Nephron progenitor cell (in vitro differentiated cells): ENCODE data around the gene ALDH1B1.

Experiments
- DNase-seq: peaks from one replicate; pipeline ENCODE4 v3.0.0; 2021
- H3K27ac Mint-ChIP-seq: 2 replicates; pipeline ENCODE4 v1.8.0; 2021; ENCODE audit warnings: mild to moderate bottlenecking, moderate library complexity, mixed read lengths
- H3K27me3 Mint-ChIP-seq: 2 replicates; pipeline ENCODE4 v1.8.0; 2021; ENCODE audit warnings: mild to moderate bottlenecking, low read depth, mixed read lengths; ENCODE audit not compliant: poor library complexity
- H3K36me3 Mint-ChIP-seq: 2 replicates; pipeline ENCODE4 v1.8.0; 2021; ENCODE audit warnings: low read depth, mixed read lengths
- H3K4me1 Mint-ChIP-seq: 2 replicates; pipeline ENCODE4 v1.8.0; 2021; ENCODE audit warnings: mixed read lengths
- H3K4me3 Mint-ChIP-seq: 2 replicates; pipeline ENCODE4 v1.8.0; 2021; ENCODE audit warnings: mild to moderate bottlenecking, moderate library complexity, mixed read lengths
- H3K9me3 Mint-ChIP-seq: 2 replicates; pipeline ENCODE4 v1.8.0; 2021; ENCODE audit warnings: mild to moderate bottlenecking, moderate library complexity, mixed read lengths
- TF ChIP-seq, protein P1 (sequence below): fragments of 200-600 bp; sonication (generic); IDR thresholded peaks from 2 replicates; pipeline ENCODE4 v1.5.0; 2021; ENCODE audit warnings: antibody characterized with exemption

ALDH1B1 gene

GRCh38 chr9:38401994-38402393, 9.5 kb downstream of the ALDH1B1 start:
- H3K4me3 Mint-ChIP-seq, result no peak overlapping the region
- TF ChIP-seq, protein P1, sequence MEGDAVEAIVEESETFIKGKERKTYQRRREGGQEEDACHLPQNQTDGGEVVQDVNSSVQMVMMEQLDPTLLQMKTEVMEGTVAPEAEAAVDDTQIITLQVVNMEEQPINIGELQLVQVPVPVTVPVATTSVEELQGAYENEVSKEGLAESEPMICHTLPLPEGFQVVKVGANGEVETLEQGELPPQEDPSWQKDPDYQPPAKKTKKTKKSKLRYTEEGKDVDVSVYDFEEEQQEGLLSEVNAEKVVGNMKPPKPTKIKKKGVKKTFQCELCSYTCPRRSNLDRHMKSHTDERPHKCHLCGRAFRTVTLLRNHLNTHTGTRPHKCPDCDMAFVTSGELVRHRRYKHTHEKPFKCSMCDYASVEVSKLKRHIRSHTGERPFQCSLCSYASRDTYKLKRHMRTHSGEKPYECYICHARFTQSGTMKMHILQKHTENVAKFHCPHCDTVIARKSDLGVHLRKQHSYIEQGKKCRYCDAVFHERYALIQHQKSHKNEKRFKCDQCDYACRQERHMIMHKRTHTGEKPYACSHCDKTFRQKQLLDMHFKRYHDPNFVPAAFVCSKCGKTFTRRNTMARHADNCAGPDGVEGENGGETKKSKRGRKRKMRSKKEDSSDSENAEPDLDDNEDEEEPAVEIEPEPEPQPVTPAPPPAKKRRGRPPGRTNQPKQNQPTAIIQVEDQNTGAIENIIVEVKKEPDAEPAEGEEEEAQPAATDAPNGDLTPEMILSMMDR, result no peak
- DNase-seq, result no peak
- H3K4me1 Mint-ChIP-seq, result peaks cover 29% of the 10 kb centered on the region
- no peaks in the 10 kb centered on the region for H3K9me3 Mint-ChIP-seq
- H3K27me3 Mint-ChIP-seq, result peaks cover 3% of the 10 kb centered on the region
- no peak overlapping the region for H3K27ac Mint-ChIP-seq
- peaks cover 26% of the 10 kb centered on the region for H3K36me3 Mint-ChIP-seq

DNA sequence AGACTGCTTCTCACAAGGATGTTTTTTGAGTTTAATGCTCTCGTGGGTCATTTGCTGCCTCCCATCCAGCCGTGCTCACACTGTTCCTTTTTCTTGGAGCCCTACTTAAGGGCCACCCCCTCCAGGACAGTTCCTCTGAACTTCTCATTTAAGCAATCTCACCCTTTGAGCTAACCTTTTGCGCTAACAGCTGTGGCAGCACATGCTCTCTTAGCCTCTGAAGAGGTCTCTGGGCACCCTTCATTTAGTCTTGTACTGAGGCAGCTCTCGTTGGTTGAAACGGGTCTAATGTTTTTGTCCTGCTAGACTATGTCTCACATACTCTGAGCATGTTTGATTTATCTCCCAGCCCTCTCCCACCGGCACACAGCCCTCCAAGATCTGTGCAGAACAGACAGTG, 11.8 kb downstream of the ALDH1B1 start:
- Mint-ChIP-seq H3K27ac (peak overlapping the region; percentile 28), H3K4me3 (no peak overlapping the region), H3K27me3 (peaks cover 3% of the 10 kb centered on the region), H3K4me1 (peaks cover 29% of the 10 kb centered on the region), H3K9me3 (no peaks in the 10 kb centered on the region), H3K36me3 (peaks cover 3% of the 10 kb centered on the region)
- no peak for DNase-seq
- TF ChIP-seq, protein P1, result no peak

DNA sequence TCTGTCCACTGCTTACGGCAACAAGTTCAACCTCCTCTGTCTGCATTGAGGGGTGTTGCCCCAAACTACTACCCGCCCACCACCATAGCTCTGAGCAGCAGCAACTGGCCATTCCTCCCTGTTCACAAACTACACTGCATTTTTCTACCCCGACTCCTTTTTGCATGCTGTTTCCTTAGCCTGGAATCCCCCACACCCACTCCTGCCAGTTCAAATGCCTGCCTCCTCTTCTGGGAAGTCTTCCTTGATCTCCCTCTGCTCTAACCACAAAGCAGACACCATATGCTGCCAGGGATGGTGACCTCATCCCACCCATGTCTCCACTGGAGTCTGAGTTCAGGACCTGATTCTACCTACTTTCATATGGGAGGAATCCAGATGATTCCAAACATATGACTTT, 13.3 kb downstream of the ALDH1B1 start:
- H3K27ac Mint-ChIP-seq, result no peak overlapping the region
- no peak for DNase-seq
- TF ChIP-seq, protein P1, result no peak
- no peak overlapping the region for H3K4me3 Mint-ChIP-seq
- H3K9me3 Mint-ChIP-seq, result no peaks in the 10 kb centered on the region
- H3K36me3 Mint-ChIP-seq, result no peaks in the 10 kb centered on the region
- H3K4me1 Mint-ChIP-seq, result peaks cover 29% of the 10 kb centered on the region
- H3K27me3 Mint-ChIP-seq, result peaks cover 3% of the 10 kb centered on the region

DNA sequence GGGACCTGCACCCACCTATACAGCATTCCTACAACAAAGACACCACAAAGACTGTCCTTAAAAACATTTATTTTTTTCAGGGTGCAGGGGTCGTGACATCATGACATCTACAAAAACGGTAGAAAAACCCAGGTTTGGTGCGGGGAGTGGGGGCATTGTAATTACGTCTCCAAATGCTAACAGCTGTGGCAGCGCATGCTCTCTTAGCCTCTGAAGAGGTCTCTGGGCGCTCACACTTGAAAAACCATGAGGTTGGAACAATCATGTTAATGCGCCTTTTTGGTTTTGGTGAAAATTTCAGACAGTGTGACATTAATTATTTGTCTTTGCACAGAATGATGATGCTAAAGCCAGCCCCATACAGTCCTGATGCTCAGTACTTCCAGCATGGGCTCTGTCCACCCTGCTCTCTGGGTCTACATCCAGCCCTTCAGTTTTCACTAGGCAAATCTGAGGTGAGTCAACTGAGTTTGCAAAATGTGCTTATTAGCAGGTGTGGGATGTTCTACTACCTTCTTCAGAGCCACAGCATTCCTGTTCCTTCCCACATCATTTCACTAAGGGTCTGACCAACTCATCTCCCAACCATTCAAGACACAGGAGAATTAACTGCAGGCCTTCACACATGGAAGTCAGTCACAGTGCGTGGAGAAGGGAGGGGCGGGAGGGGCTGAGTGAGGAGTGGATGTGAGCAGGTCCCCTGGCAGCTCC, 14.1 kb downstream of the ALDH1B1 start:
- DNase-seq, result no peak
- Mint-ChIP-seq H3K27me3 (peaks cover 3% of the 10 kb centered on the region), H3K36me3 (no peaks in the 10 kb centered on the region), H3K4me1 (peaks cover 29% of the 10 kb centered on the region), H3K4me3 (no peak overlapping the region), H3K9me3 (no peaks in the 10 kb centered on the region), H3K27ac (no peak overlapping the region)
- TF ChIP-seq, protein P1, result no peak

DNA sequence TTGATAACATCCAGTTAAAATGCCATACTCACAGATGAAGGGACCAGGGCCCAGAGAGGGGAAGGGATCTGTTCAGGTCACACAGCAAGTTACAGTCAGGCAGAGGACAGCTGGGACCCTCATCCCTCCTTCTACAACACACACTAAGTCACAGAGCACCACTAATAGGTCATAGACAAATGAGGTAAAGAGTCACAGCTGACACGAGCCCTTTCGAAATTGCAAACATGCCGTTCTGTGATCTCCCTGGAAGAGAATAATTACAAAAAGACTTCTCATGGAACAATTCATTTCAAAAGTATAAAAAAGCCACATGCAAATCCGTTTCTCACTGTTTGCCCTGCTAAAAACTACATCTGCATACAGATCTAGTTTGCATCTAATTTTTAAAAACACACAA, 16.2 kb downstream of the ALDH1B1 start:
- H3K36me3 Mint-ChIP-seq, result no peaks in the 10 kb centered on the region
- no peak overlapping the region for H3K27ac Mint-ChIP-seq
- no peak overlapping the region for H3K4me3 Mint-ChIP-seq
- DNase-seq, result no peak
- peaks cover 18% of the 10 kb centered on the region for H3K27me3 Mint-ChIP-seq
- H3K4me1 Mint-ChIP-seq, result peaks cover 31% of the 10 kb centered on the region
- no peaks in the 10 kb centered on the region for H3K9me3 Mint-ChIP-seq
- TF ChIP-seq, protein P1, result no peak

DNA sequence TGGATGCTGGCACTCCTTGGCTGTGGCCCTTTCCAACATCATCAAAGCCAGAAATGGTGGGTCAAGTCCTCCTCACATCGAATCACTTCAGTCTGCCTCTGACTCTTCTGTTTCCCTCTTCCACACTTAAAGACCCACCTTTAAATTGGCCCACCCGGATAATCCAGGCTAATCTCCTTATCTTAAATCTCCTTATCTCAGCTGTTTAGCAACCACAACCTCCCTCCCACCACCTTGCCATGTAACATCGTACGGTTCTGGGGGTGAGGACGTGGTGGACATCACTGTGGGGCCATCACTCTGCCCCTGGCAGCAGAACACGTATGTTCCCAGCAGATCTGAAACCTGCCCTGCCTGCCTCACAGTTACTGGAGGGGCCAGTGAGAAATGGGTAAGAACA, 20.2 kb downstream of the ALDH1B1 start:
- H3K4me1 Mint-ChIP-seq, result peaks cover 20% of the 10 kb centered on the region
- H3K36me3 Mint-ChIP-seq, result no peaks in the 10 kb centered on the region
- no peak overlapping the region for H3K27ac Mint-ChIP-seq
- no peaks in the 10 kb centered on the region for H3K9me3 Mint-ChIP-seq
- DNase-seq, result no peak
- TF ChIP-seq, protein P1, result no peak
- peaks cover 19% of the 10 kb centered on the region for H3K27me3 Mint-ChIP-seq
- no peak overlapping the region for H3K4me3 Mint-ChIP-seq
